Right atrium auricular region (tissue), 2 donors: ENCODE measurements around the gene CROCC2. TPM values are rescaled to one million over a fixed set of nuclear protein-coding genes. Genes with fewer than 3 reads are reported as not detected.

Experiments used
- DNase-seq: peaks from one replicate; pipeline ENCODE4 v3.0.0-alpha.2; 2019; ENCODE audit warnings: low spot score
- H3K27ac ChIP-seq, 2 donors: fragments of 200-600 bp; sonication (generic); 1 replicate in 1 of 2; 2 replicates in 1 of 2; pipeline ENCODE4 v1.5.1; 2016 to 2019
- H3K27me3 ChIP-seq, 2 donors: fragments of 200-600 bp; sonication (generic); one replicate each; pipeline versions ENCODE4 v1.5.1 to v1.6.0; 2017 to 2019
- H3K36me3 ChIP-seq: fragments of 200-600 bp; sonication (generic); one replicate; pipeline ENCODE4 v1.5.1; 2016
- H3K4me1 ChIP-seq, 2 donors: fragments of 200-600 bp; sonication (generic); one replicate each; pipeline versions ENCODE4 v1.5.1 to v1.6.0; 2017 to 2019
- H3K4me3 ChIP-seq, 2 donors: fragments of 200-600 bp; sonication (generic); 1 replicate in 1 of 2; 2 replicates in 1 of 2; pipeline ENCODE4 v1.5.1; 2017 to 2019; ENCODE audit warnings: mild to moderate bottlenecking in 1 of 2, moderate library complexity in 1 of 2
- H3K9me3 ChIP-seq, 2 donors: fragments of 200-600 bp; sonication (generic); one replicate each; pipeline ENCODE4 v1.5.1; 2019
- total RNA-seq, 2 donors: library from RNA; depleted of rRNA; stranded (reverse); fragments of >200 nt; gene quantifications; one replicate each; pipeline ENCODE4 v1.1.0, GENCODE V29; 2016
- TF ChIP-seq, protein P1 (sequence below), 2 donors: fragments of 200-600 bp; sonication (generic); IDR thresholded peaks; one replicate each; pipeline ENCODE4 v1.5.1; 2019; ENCODE audit warnings: antibody characterized with exemption in 2 of 2

Gene CROCC2
- total RNA-seq, 2 donors from 2014 or later: not detected

DNA sequence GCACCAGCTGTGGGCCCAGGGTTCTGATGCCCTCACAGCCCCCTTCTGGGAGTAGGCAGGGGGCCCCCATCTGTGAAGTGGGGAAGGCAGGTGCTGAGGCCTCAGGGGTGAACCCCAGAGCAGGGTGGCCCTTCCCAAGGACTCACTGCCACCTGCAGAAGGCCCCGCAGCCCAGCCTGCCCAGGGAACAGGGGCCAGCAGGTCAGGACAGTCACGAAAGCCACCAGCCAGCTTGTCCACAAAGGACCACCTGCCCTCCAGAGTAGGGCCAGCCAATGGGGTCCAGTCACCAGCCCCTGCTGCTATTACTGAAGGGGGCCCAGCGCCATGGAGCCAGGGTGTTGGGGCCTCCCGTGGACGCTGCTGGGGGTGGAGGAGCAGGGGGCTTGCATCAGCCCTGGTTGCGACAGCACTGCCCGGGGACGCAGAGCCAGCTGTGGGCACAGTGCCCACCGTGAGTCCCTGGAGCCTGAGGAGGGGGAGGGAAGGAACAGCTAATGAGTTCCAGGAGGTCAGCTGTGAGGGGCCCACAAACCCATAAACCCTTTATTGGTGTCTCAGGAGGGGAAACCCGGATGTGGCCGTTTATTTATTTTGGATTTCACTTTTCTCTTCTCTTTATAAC lies 80.8 kb downstream of the CROCC2 start:
- Histone ChIP-seq H3K27ac (no peak overlapping the region), H3K4me3 (no peak overlapping the region), H3K9me3 (no peaks in the 10 kb centered on the region), H3K36me3 (no peaks in the 10 kb centered on the region), H3K4me1 (peaks cover 0 to 29% of the 10 kb centered on the region in 2 donors), H3K27me3 (no peaks in the 10 kb centered on the region)
- TF ChIP-seq, protein P1, sequence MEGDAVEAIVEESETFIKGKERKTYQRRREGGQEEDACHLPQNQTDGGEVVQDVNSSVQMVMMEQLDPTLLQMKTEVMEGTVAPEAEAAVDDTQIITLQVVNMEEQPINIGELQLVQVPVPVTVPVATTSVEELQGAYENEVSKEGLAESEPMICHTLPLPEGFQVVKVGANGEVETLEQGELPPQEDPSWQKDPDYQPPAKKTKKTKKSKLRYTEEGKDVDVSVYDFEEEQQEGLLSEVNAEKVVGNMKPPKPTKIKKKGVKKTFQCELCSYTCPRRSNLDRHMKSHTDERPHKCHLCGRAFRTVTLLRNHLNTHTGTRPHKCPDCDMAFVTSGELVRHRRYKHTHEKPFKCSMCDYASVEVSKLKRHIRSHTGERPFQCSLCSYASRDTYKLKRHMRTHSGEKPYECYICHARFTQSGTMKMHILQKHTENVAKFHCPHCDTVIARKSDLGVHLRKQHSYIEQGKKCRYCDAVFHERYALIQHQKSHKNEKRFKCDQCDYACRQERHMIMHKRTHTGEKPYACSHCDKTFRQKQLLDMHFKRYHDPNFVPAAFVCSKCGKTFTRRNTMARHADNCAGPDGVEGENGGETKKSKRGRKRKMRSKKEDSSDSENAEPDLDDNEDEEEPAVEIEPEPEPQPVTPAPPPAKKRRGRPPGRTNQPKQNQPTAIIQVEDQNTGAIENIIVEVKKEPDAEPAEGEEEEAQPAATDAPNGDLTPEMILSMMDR (IDR thresholded peaks at IDR 0.05): no peak
- DNase-seq: no peak

DNA sequence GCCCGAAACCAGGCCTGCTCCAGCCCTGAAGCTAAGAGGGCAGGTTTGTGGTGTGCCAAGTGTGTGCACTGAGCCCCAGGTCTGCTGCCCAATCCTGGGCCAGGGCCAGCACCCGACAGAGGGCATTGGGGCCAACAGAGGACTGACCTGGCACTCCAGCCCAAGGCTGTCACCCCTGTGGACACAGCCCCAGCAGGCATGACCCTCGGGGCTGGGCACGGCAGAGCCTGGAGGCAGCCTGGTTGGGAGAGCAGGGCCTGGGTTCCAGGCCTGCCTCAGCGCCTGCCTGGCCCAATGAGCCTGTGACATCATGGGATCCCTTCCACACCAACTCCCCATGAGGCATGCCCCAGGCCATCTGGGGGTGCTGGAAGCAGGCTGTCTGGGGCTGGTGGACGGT lies 81.5 kb downstream of the CROCC2 start:
- Histone ChIP-seq H3K4me1 (peaks cover 0 to 36% of the 10 kb centered on the region in 2 donors), H3K27ac (no peak overlapping the region), H3K36me3 (no peaks in the 10 kb centered on the region), H3K9me3 (no peaks in the 10 kb centered on the region), H3K4me3 (no peak overlapping the region), H3K27me3 (no peaks in the 10 kb centered on the region)
- TF ChIP-seq, protein P1 (IDR thresholded peaks at IDR 0.05): no peak
- DNase-seq: no peak

GRCh38 chr2:240988146-240988545 lies 82.0 kb downstream of the CROCC2 start:
- Histone ChIP-seq H3K4me3 (no peak overlapping the region), H3K27ac (no peak overlapping the region), H3K36me3 (no peaks in the 10 kb centered on the region), H3K4me1 (peaks cover 0 to 36% of the 10 kb centered on the region in 2 donors), H3K27me3 (no peaks in the 10 kb centered on the region), H3K9me3 (no peaks in the 10 kb centered on the region)
- DNase-seq: no peak
- TF ChIP-seq, protein P1 (IDR thresholded peaks at IDR 0.05): no peak

GRCh38 chr2:240988571-240989271 lies 82.6 kb downstream of the CROCC2 start:
- Histone ChIP-seq H3K4me3 (no peak overlapping the region), H3K9me3 (no peaks in the 10 kb centered on the region), H3K4me1 (peaks cover 0 to 33% of the 10 kb centered on the region in 2 donors), H3K36me3 (no peaks in the 10 kb centered on the region), H3K27me3 (no peaks in the 10 kb centered on the region), H3K27ac (no peak overlapping the region)
- no peak for DNase-seq
- TF ChIP-seq, protein P1 (IDR thresholded peaks at IDR 0.05): no peak

GRCh38 chr2:240989451-240990265 lies 83.5 kb downstream of the CROCC2 start:
- Histone ChIP-seq H3K36me3 (no peaks in the 10 kb centered on the region), H3K4me3 (no peak overlapping the region), H3K9me3 (no peaks in the 10 kb centered on the region), H3K27ac (no peak overlapping the region), H3K4me1 (peaks cover 0 to 39% of the 10 kb centered on the region in 2 donors), H3K27me3 (no peaks in the 10 kb centered on the region)
- TF ChIP-seq, protein P1 (IDR thresholded peaks at IDR 0.05): peak; percentile 7 to 60
- no peak for DNase-seq
